GM19239 (cell line): ENCODE measurements around the gene ICAM4.
"Not testable (repeated sequence)": the region's sequence is repeated elsewhere in the genome, so short reads cannot be mapped to it uniquely, and the experiment has no call there.

Source experiments
- DNase-seq: peaks from one replicate; pipeline ENCODE4 v3.0.0; 2011; ENCODE audit warnings: low spot score; ENCODE audit not compliant: insufficient read length
- FAIRE-seq: peaks from 2 replicates; lab custom pipeline; 2011; peaks lifted over from hg19 to GRCh38; lab: Jason Lieb, UNC

The ICAM4 gene

DNA sequence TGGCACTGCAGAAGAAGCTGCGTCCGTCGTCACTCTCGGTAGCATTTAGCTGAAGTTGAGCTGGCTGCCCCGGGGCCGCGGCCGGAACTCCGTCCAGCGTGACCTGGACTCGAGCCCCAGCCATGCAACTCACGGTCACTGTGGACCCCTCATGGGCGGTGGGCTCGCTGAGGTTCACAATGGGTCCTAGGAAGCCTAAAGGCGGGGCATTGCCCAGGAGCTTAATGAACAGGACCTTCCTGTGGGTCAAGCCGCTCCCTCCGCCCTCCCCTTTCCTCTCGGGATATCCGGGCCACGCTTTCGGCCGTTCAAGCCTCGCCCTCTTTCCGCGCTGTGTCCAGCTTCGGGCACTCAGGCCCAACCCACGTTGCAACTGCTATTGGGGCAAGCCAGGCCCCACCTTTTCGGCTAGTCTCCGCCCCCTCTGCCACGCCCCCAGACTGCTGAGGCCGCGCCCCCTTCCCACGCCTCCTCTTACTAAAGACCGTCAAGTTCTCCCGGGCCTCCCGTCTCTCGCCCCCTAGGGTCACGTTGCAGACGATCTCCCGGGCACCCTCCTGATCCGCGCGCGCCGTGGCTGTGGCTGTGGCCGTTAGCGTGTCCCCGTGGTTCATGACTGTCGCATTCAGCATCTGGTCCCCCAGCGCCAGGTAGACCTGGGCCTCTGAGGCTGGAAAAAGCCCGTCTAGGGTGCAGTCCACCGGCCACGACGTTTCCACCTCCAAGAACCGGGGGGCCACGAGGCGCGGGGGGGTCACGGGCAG, 48.0 kb downstream of the ICAM4 start:
- DNase-seq (no peak), FAIRE-seq (no peak)

DNA sequence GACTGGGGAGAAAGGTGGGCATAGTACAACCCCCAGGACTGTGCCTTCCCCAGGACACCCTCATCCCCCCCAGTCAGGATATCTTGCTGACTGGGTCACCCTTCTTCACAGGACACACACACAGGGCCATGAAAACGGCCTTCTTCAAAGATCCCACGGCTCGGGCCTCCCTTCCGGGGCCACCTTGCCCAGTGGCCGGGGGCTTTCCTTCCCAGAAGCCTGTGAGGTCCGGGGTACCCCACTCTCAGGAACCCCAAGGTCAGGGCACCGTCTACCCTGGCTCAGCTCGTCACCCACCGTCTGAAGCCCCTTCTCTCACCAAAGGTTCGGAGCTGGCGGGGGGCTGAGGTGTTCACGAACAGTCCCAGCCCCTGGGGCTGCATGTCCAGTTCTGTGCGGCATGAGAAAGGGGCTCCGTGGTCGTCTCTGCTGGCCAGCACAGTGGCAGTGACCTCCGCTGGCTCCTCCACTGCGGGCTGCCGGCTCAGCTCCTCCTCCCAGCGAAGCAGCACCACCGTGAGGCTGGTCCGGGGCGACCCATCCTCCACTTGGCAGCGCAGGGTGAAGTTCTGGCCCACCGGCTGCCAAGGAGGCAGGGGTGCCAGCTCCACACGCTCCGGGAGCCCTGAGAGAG, 48.7 kb downstream of the ICAM4 start:
- no peak for DNase-seq
- no peak for FAIRE-seq

DNA sequence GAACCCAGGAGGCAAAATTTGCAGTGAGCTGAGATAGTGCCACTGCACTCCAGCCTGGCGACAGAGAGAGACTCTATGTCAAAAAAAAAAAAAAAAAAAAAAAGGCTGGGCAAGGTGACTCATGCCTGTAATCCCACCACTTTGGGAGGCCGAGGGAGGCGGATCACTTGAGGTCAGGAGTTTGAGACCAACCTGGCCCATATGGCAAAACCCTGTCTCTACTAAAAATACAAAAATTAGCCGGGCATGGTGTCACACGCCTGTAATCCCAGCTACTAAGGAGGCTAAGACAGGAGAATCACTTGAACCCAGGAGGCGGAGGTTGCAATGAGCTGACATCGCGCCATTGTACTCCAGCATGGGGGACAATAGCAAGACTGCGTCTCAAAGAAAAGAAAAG, 50.0 kb downstream of the ICAM4 start:
- FAIRE-seq, DNase-seq: not testable (repeated sequence)
